Activated B cell treated with CpG ODN at 0.5 μM for 24 hours (primary cell): ENCODE results near the gene MED1. TPM values are rescaled to one million over a fixed set of nuclear protein-coding genes. Genes with fewer than 3 reads are reported as not detected.
"Not testable (repeated sequence)": the region's sequence is repeated elsewhere in the genome, so short reads cannot be mapped to it uniquely, and the experiment has no call there.

Experiments used
- ATAC-seq: fragments of 200-7000 bp; cut with Tn5 transposase; one replicate; pipeline ENCODE4 v1.10.0; 2021; ENCODE audit warnings: low read depth, mild to moderate bottlenecking, moderate library complexity
- CTCF ChIA-PET: fragments of 350-600 bp; sonication (Branson Sonifier 250); formaldehyde crosslinking; loops from one replicate; lab custom pipeline; 2021; ENCODE audit warnings: antibody characterized with exemption; lab: Charles Lee
- POLR2A ChIA-PET: fragments of 350-600 bp; sonication (Branson Sonifier 250); formaldehyde crosslinking; loops from one replicate; lab custom pipeline; 2021; ENCODE audit warnings: antibody characterized with exemption; lab: Charles Lee
- DNase-seq: peaks from one replicate; pipeline ENCODE4 v3.0.0; 2022
- H3K27ac Mint-ChIP-seq: one replicate; pipeline ENCODE4 v1.8.0; 2020; ENCODE audit warnings: mixed read lengths
- H3K27me3 Mint-ChIP-seq: one replicate; pipeline ENCODE4 v1.8.0; 2021; ENCODE audit warnings: mixed read lengths
- H3K36me3 Mint-ChIP-seq: one replicate; pipeline ENCODE4 v1.8.0; 2021; ENCODE audit warnings: low read depth, mixed read lengths
- H3K4me1 Mint-ChIP-seq: one replicate; pipeline ENCODE4 v1.8.0; 2021; ENCODE audit warnings: mixed read lengths
- H3K4me3 Mint-ChIP-seq: one replicate; pipeline ENCODE4 v1.8.0; 2020; ENCODE audit warnings: mild to moderate bottlenecking, mixed read lengths
- H3K9me3 Mint-ChIP-seq: one replicate; pipeline ENCODE4 v1.8.0; 2020; ENCODE audit warnings: mixed read lengths
- CTCF ChIP-seq: fragments of 200-600 bp; IDR thresholded peaks from one replicate; pipeline ENCODE4 v1.8.0; 2022; ENCODE audit warnings: antibody characterized with exemption, mild to moderate bottlenecking
- intact Hi-C: fragments of 100-400 bp; cut with micrococcal nuclease; formaldehyde crosslinking; loops from one replicate; pipeline ENCODE4 v1.15.1; 2024
- total RNA-seq: library from RNA; stranded (reverse); gene quantifications from 2 replicates; pipeline ENCODE4 v1.2.3, GENCODE V29; 2022

MED1 gene
- total RNA-seq, 1 donor from 2014 or later, result 64.3 TPM

GRCh38 chr17:39380144-39380543 is 70.9 kb downstream of the MED1 start:
- Mint-ChIP-seq H3K4me3 (no peak overlapping the region), H3K36me3 (peaks cover 2% of the 10 kb centered on the region), H3K27ac (no peak overlapping the region), H3K9me3 (no peaks in the 10 kb centered on the region), H3K4me1 (peaks cover 25% of the 10 kb centered on the region), H3K27me3 (no peaks in the 10 kb centered on the region)
- ChIA-PET POLR2A (no interaction called here), CTCF (no interaction called here)
- ATAC-seq, result no peak
- intact Hi-C loops, result no loop called here
- DNase-seq, result no peak
- TF ChIP-seq CTCF, result no peak

GRCh38 chr17:39376434-39376833 is 74.6 kb downstream of the MED1 start:
- peaks cover 28% of the 10 kb centered on the region for H3K4me1 Mint-ChIP-seq
- no peak for TF ChIP-seq CTCF
- ChIA-PET POLR2A (interaction anchor here (0.6 kb wide), 1 partner anchor 167 kb away, joined by 3 read pairs; no protein-coding TSS in a partner anchor), CTCF (no interaction called here)
- peaks cover 2% of the 10 kb centered on the region for H3K36me3 Mint-ChIP-seq
- H3K9me3 Mint-ChIP-seq, result no peaks in the 10 kb centered on the region
- no peak overlapping the region for H3K4me3 Mint-ChIP-seq
- ATAC-seq (no peak), DNase-seq (no peak)
- no peaks in the 10 kb centered on the region for H3K27me3 Mint-ChIP-seq
- intact Hi-C loops, result no loop called here
- peak overlapping the region; percentile 30 for H3K27ac Mint-ChIP-seq

- H3K9me3 Mint-ChIP-seq, H3K27ac Mint-ChIP-seq, H3K4me3 Mint-ChIP-seq, H3K4me1 Mint-ChIP-seq, H3K27me3 Mint-ChIP-seq, CTCF ChIA-PET, DNase-seq, H3K36me3 Mint-ChIP-seq, intact Hi-C loops, ATAC-seq, POLR2A ChIA-PET: not testable (repeated sequence)
Observed at GRCh38 chr17:39367805-39368204, 83.3 kb downstream of the MED1 start.

DNA sequence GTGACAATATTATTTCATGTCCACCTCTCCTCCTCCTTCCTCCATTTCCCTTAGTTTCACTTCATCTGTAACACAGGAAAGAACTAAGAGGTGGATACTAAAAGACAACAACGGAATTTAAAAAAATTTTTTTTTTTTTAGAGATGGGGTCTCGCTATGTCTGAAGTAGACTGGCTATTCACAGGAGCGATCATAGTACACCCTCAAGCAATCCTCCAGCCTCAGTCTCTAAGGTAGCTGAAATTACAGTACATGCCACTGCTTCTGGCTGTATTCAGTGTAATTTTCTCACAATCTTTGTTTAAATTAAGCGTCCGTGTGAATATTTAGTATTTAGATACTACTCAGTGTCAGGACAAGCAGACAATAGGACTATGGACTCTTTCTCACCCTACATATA is 85.2 kb downstream of the MED1 start:
- Mint-ChIP-seq H3K36me3 (peaks cover 5% of the 10 kb centered on the region), H3K27ac (no peak overlapping the region), H3K4me3 (no peak overlapping the region), H3K4me1 (peaks cover 3% of the 10 kb centered on the region), H3K27me3 (no peaks in the 10 kb centered on the region), H3K9me3 (no peaks in the 10 kb centered on the region)
- ChIA-PET POLR2A (no interaction called here), CTCF (no interaction called here)
- no peak for TF ChIP-seq CTCF
- intact Hi-C loops, result no loop called here
- no peak for DNase-seq
- ATAC-seq, result no peak

GRCh38 chr17:39365242-39365641 is 85.8 kb downstream of the MED1 start:
- no peaks in the 10 kb centered on the region for H3K9me3 Mint-ChIP-seq
- peaks cover 5% of the 10 kb centered on the region for H3K36me3 Mint-ChIP-seq
- H3K27me3 Mint-ChIP-seq, result no peaks in the 10 kb centered on the region
- H3K4me3 Mint-ChIP-seq, result no peak overlapping the region
- ChIA-PET CTCF (no interaction called here), POLR2A (no interaction called here)
- no peak for DNase-seq
- H3K4me1 Mint-ChIP-seq, result peaks cover 3% of the 10 kb centered on the region
- no peak for ATAC-seq
- H3K27ac Mint-ChIP-seq, result no peak overlapping the region
- TF ChIP-seq CTCF, result no peak
- intact Hi-C loops, result no loop called here
